SK-N-SH (cell line): ENCODE measurements around the gene MRGPRG. TPM values are rescaled to one million over a fixed set of nuclear protein-coding genes. Genes with fewer than 3 reads are reported as not detected.

ENCODE experiments used
- CTCF ChIA-PET: fragments of 300-600, 350-600 bp; formaldehyde crosslinking; extraction: SDS; loops from one replicate; lab custom pipeline; 2021; lab: Yijun Ruan, JAX
- POLR2A ChIA-PET: fragments of 350-600 bp; sonication (Branson Sonifier 250); formaldehyde crosslinking; extraction: SDS; loops from one replicate; lab custom pipeline; 2020; ENCODE audit warnings: antibody characterized with exemption, inconsistent platforms; lab: Yijun Ruan, JAX
- DNase-seq: peaks from one replicate; pipeline ENCODE4 v3.0.0; 2012
- H2AFZ ChIP-seq: fragments of 200-600 bp; sonication (generic); 2 replicates; pipeline ENCODE4 v1.8.1; 2016; ENCODE audit warnings: antibody characterized with exemption, mild to moderate bottlenecking, low read depth
- H3F3A ChIP-seq: fragments of 200-600 bp; sonication (generic); replicated peaks from 2 replicates; pipeline ENCODE3; 2016; ENCODE audit warnings: antibody characterized with exemption, mild to moderate bottlenecking; ENCODE audit not compliant: insufficient read depth
- H3K27ac ChIP-seq, 2 experiments: fragments of 200-500 bp in 1 of 2; fragments of 200-600 bp in 1 of 2; sonication (Bioruptor generic) in 1 of 2; sonication (generic), shearing (Covaris generic) in 1 of 2; 2 replicates each; pipeline versions ENCODE4 v1.5.1 to v1.6.1; 2014 to 2016; ENCODE audit warnings: low read depth in 2 of 2, inconsistent platforms in 1 of 2, low read length in 1 of 2, mild to moderate bottlenecking in 1 of 2, mixed read lengths in 1 of 2
- H3K27me3 ChIP-seq: fragments of 200-600 bp; sonication (generic), shearing (Covaris generic); 2 replicates; pipeline ENCODE4 v1.6.1; 2016; ENCODE audit warnings: mixed run types; ENCODE audit not compliant: insufficient read depth
- H3K36me3 ChIP-seq, 2 experiments: fragments of 200-500 bp in 1 of 2; fragments of 200-600 bp in 1 of 2; sonication (Bioruptor generic) in 1 of 2; sonication (generic) in 1 of 2; replicated peaks in 1 of 2; 2 replicates each; pipeline versions ENCODE3 to v1.5.1; 2014 to 2016; ENCODE audit warnings: low read length in 1 of 2, mild to moderate bottlenecking in 1 of 2; ENCODE audit not compliant: insufficient read depth in 2 of 2, control insufficient read depth in 1 of 2
- H3K4me1 ChIP-seq, 2 experiments: fragments of 200-500 bp in 1 of 2; fragments of 200-600 bp in 1 of 2; sonication (Bioruptor generic) in 1 of 2; sonication (generic), shearing (Covaris generic) in 1 of 2; 2 replicates each; pipeline versions ENCODE4 v1.5.1 to v1.6.1; 2014 to 2016; ENCODE audit warnings: low read depth in 1 of 2, low read length in 1 of 2, mixed run types in 1 of 2; ENCODE audit not compliant: insufficient read depth in 2 of 2, control insufficient read depth in 1 of 2
- H3K4me2 ChIP-seq: fragments of 200-600 bp; sonication (generic), shearing (Covaris generic); 2 replicates; pipeline ENCODE4 v1.6.1; 2017; ENCODE audit warnings: mixed run types
- H3K4me3 ChIP-seq, 2 experiments: fragments of 200-500 bp in 1 of 2; fragments of 200-600 bp in 1 of 2; sonication (Bioruptor generic) in 1 of 2; sonication (generic), shearing (Covaris generic) in 1 of 2; 2 replicates each; pipeline versions ENCODE4 v1.5.1 to v1.8.1; 2014 to 2016; ENCODE audit warnings: low read depth in 2 of 2, inconsistent platforms in 1 of 2, low read length in 1 of 2, mild to moderate bottlenecking in 1 of 2, mixed read lengths in 1 of 2, moderate library complexity in 1 of 2
- H3K79me2 ChIP-seq: fragments of 200-600 bp; sonication (generic); 2 replicates; pipeline ENCODE4 v1.8.1; 2017; ENCODE audit warnings: mild to moderate bottlenecking; ENCODE audit not compliant: insufficient read depth
- H3K9ac ChIP-seq: fragments of 200-600 bp; sonication (generic); 2 replicates; pipeline ENCODE4 v1.6.1; 2017; ENCODE audit warnings: mixed run types
- H3K9me2 ChIP-seq: fragments of 200-600 bp; sonication (generic); 2 replicates; pipeline ENCODE4 v1.6.1; 2017; ENCODE audit warnings: mixed run types
- H3K9me3 ChIP-seq: fragments of 200-600 bp; sonication (generic); 2 replicates; pipeline ENCODE4 v1.6.1; 2017; ENCODE audit warnings: mixed run types, mild to moderate bottlenecking, moderate library complexity
- H4K20me1 ChIP-seq: fragments of 200-600 bp; sonication (generic); 2 replicates; pipeline ENCODE4 v1.6.1; 2017; ENCODE audit warnings: mild to moderate bottlenecking, mixed run types; ENCODE audit not compliant: insufficient read depth
- CTCF ChIP-seq: fragments of 200-600 bp; sonication (generic); IDR thresholded peaks from 2 replicates; pipeline ENCODE4 v1.6.1; 2017; ENCODE audit warnings: antibody characterized with exemption, mild to moderate bottlenecking, moderate library complexity
- GABPA ChIP-seq: IDR thresholded peaks from 2 replicates; pipeline ENCODE4 v1.4.0; 2012; ENCODE audit warnings: low read depth, mild to moderate bottlenecking
- JUND ChIP-seq: IDR thresholded peaks from 2 replicates; pipeline ENCODE4 v1.4.0; 2012
- MEF2A ChIP-seq: IDR thresholded peaks from 2 replicates; pipeline ENCODE4 v1.4.0; 2012; ENCODE audit warnings: low read depth, borderline replicate concordance
- NFIC ChIP-seq: IDR thresholded peaks from 2 replicates; pipeline ENCODE4 v1.4.0; 2012; ENCODE audit warnings: borderline replicate concordance
- PBX3 ChIP-seq: IDR thresholded peaks from 2 replicates; pipeline ENCODE4; 2012
- POLR2AphosphoS5 ChIP-seq: IDR thresholded peaks from 2 replicates; pipeline ENCODE4 v1.6.1; 2012; ENCODE audit warnings: low read depth, low read length
- RCOR1 ChIP-seq: fragments of 150-350 bp; IDR thresholded peaks from 2 replicates; pipeline ENCODE4 v1.6.1; 2017; ENCODE audit warnings: antibody characterized with exemption, low read length
- REST ChIP-seq: IDR thresholded peaks from 2 replicates; pipeline ENCODE4 v1.6.1; 2012; ENCODE audit warnings: mild to moderate bottlenecking, low read depth, low read length, moderate library complexity
- RFX5 ChIP-seq: IDR thresholded peaks from 2 replicates; pipeline ENCODE4 v1.6.1; 2012; ENCODE audit warnings: mild to moderate bottlenecking, improper control_type of control experiment, low read length
- RXRA ChIP-seq: IDR thresholded peaks from 2 replicates; pipeline ENCODE4 v1.4.0; 2012; ENCODE audit warnings: low read depth, mild to moderate bottlenecking, borderline replicate concordance
- USF1 ChIP-seq: IDR thresholded peaks from 2 replicates; pipeline ENCODE4 v1.4.0; 2012; ENCODE audit warnings: low read depth, borderline replicate concordance
- USF2 ChIP-seq: fragments of 150-350 bp; IDR thresholded peaks from 2 replicates; pipeline ENCODE4 v1.6.1; 2017; ENCODE audit warnings: antibody characterized with exemption, low read length, low read depth, borderline replicate concordance
- ZBTB33 ChIP-seq: IDR thresholded peaks from 2 replicates; pipeline ENCODE4 v1.4.0; 2012; ENCODE audit warnings: low read depth, borderline replicate concordance
- WGBS: methylation state at CpG from one replicate; pipeline ENCODE4 v1.1.6; 2017; ENCODE audit warnings: low lambda C conversion rate; 5-methylcytosine and 5-hydroxymethylcytosine counted together
- polyA plus RNA-seq, 3 experiments: library from polyadenylated mRNA; depleted of rRNA; stranded (reverse); fragments of >200 nt; gene quantifications; 2 replicates each; pipeline ENCODE4 v1.2.3, GENCODE V29; 2012

MRGPRG gene
- polyA plus RNA-seq, 1 of the 3 experiments (the other 2 are of a cell fraction): not detected

GRCh38 chr11:3243880-3244279 lies 25.3 kb upstream of the MRGPRG start:
- ChIA-PET CTCF (interaction anchor here (1.0 to 1.1 kb wide), 2 partner anchors 165 to 525 kb away, joined by 3 read pairs; no protein-coding TSS in a partner anchor), POLR2A (no interaction called here)
- DNase-seq: no peak
- no peak overlapping the region for H3K4me2 ChIP-seq
- H3K36me3 ChIP-seq: no peaks in the 10 kb centered on the region
- TF ChIP-seq CTCF: no peak
- no peak for TF ChIP-seq PBX3
- no peak for TF ChIP-seq NFIC
- TF ChIP-seq USF1: no peak
- no peak for TF ChIP-seq RXRA
- no peak for TF ChIP-seq POLR2AphosphoS5
- H4K20me1 ChIP-seq: no peaks in the 10 kb centered on the region
- no peak overlapping the region for H3K27ac ChIP-seq
- H3F3A ChIP-seq: no peaks in the 10 kb centered on the region
- 22% methylated on average over 1 of the region's 1 CpG for WGBS
- no peaks in the 10 kb centered on the region for H3K9me3 ChIP-seq
- no peaks in the 10 kb centered on the region for H3K4me1 ChIP-seq
- H3K9me2 ChIP-seq: no peaks in the 10 kb centered on the region
- H3K9ac ChIP-seq: no peak overlapping the region
- H3K27me3 ChIP-seq: no peaks in the 10 kb centered on the region; the same call in 1 of the 2 replicates
- no peaks in the 10 kb centered on the region for H3K79me2 ChIP-seq
- H2AFZ ChIP-seq: no peak overlapping the region
- H3K4me3 ChIP-seq: no peak overlapping the region

GRCh38 chr11:3237119-3237518 lies 18.5 kb upstream of the MRGPRG start:
- H3K79me2 ChIP-seq: no peaks in the 10 kb centered on the region
- H3K27me3 ChIP-seq: no peaks in the 10 kb centered on the region; the same call in 1 of the 2 replicates
- DNase-seq: no peak
- H3K4me2 ChIP-seq: no peak overlapping the region
- TF ChIP-seq POLR2AphosphoS5: no peak
- TF ChIP-seq ZBTB33: no peak
- no peak for TF ChIP-seq REST
- TF ChIP-seq GABPA: no peak
- TF ChIP-seq USF2: no peak
- TF ChIP-seq JUND: no peak
- no peak for TF ChIP-seq RFX5
- no peak for TF ChIP-seq RCOR1
- no peak for TF ChIP-seq MEF2A
- H2AFZ ChIP-seq: no peak overlapping the region
- H3K4me1 ChIP-seq: peaks cover 0 to 2% of the 10 kb centered on the region in 2 experiments; a peak in 1 of 4 replicates
- WGBS: 41% methylated on average over 2 of the region's 2 CpGs
- no peaks in the 10 kb centered on the region for H4K20me1 ChIP-seq
- no peaks in the 10 kb centered on the region for H3K36me3 ChIP-seq
- H3K27ac ChIP-seq: no peak overlapping the region
- no peaks in the 10 kb centered on the region for H3K9me3 ChIP-seq
- CTCF ChIA-PET: interaction anchor here (1.1 to 1.6 kb wide), 2 partner anchors 14 to 104 kb away, joined by 3 to 5 read pairs; no protein-coding TSS in a partner anchor
- POLR2A ChIA-PET: no interaction called here
- H3K9me2 ChIP-seq: no peaks in the 10 kb centered on the region
- no peak overlapping the region for H3K9ac ChIP-seq
- H3F3A ChIP-seq: no peaks in the 10 kb centered on the region
- no peak overlapping the region for H3K4me3 ChIP-seq
